ENCODE measurements around the gene TTYH1. TPM values are rescaled to one million over a fixed set of nuclear protein-coding genes. Genes with fewer than 3 reads are reported as not detected.

Gene TTYH1
- total and polyA plus RNA-seq, 2 experiments from 2014 or later = 1.1 TPM; not detected in 1

DNA sequence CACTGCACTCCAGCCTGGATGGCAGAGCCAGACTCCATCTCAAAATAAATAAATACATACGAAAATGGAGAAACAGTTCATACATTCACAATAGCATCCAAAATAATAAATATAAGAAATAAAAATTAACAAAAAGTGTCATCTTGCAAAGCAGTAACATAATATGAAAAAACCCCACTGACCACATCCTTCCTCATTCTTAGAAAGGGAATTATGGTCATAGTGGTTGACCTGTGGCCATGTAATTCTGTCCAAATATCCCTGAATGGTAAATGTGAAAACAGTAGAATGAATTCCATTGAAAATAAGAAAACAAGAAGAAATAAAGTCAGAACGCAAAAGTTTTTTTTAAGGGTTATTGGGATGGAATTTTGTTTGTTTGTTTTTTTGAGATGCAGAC is 64.8 kb downstream of the TTYH1 start:
- no peaks in the 10 kb centered on the region for H3K27me3 ChIP-seq
- no peak overlapping the region for H3K4me3 ChIP-seq
- no peaks in the 10 kb centered on the region for H3K9me3 ChIP-seq (ENCODE audit: low read depth)
- H3K27ac ChIP-seq = no peak overlapping the region
- no peak for DNase-seq (ENCODE audit: low read depth in 1 of 2, low spot score in 1 of 2)
- no peaks in the 10 kb centered on the region for H3K4me1 ChIP-seq (ENCODE audit: low read depth)
- H3K36me3 ChIP-seq = no peaks in the 10 kb centered on the region
- TF ChIP-seq, protein P1, sequence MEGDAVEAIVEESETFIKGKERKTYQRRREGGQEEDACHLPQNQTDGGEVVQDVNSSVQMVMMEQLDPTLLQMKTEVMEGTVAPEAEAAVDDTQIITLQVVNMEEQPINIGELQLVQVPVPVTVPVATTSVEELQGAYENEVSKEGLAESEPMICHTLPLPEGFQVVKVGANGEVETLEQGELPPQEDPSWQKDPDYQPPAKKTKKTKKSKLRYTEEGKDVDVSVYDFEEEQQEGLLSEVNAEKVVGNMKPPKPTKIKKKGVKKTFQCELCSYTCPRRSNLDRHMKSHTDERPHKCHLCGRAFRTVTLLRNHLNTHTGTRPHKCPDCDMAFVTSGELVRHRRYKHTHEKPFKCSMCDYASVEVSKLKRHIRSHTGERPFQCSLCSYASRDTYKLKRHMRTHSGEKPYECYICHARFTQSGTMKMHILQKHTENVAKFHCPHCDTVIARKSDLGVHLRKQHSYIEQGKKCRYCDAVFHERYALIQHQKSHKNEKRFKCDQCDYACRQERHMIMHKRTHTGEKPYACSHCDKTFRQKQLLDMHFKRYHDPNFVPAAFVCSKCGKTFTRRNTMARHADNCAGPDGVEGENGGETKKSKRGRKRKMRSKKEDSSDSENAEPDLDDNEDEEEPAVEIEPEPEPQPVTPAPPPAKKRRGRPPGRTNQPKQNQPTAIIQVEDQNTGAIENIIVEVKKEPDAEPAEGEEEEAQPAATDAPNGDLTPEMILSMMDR (IDR thresholded peaks at IDR 0.05; ENCODE audit: low read depth, low read length) = no peak

- TF ChIP-seq, protein P1 (IDR thresholded peaks at IDR 0.05; ENCODE audit: low read depth, low read length) = peak; percentile 73
- Histone ChIP-seq H3K36me3 (no peaks in the 10 kb centered on the region), H3K4me1 (ENCODE audit: low read depth) (no peaks in the 10 kb centered on the region), H3K4me3 (no peak overlapping the region), H3K9me3 (ENCODE audit: low read depth) (no peaks in the 10 kb centered on the region), H3K27ac (no peak overlapping the region), H3K27me3 (no peaks in the 10 kb centered on the region)
- peak; percentile 65 to 84 for DNase-seq (ENCODE audit: low read depth in 1 of 2, low spot score in 1 of 2)
Observed at GRCh38 chr19:54481326-54481930, 66.2 kb downstream of the TTYH1 start.

GRCh38 chr19:54482889-54483288 is 67.6 kb downstream of the TTYH1 start:
- H3K4me1 ChIP-seq (ENCODE audit: low read depth) = no peaks in the 10 kb centered on the region
- no peaks in the 10 kb centered on the region for H3K27me3 ChIP-seq
- H3K9me3 ChIP-seq (ENCODE audit: low read depth) = no peaks in the 10 kb centered on the region
- TF ChIP-seq, protein P1 (IDR thresholded peaks at IDR 0.05; ENCODE audit: low read depth, low read length) = no peak
- H3K36me3 ChIP-seq = no peaks in the 10 kb centered on the region
- no peak overlapping the region for H3K4me3 ChIP-seq
- H3K27ac ChIP-seq = no peak overlapping the region
- no peak for DNase-seq (ENCODE audit: low read depth in 1 of 2, low spot score in 1 of 2)

DNA sequence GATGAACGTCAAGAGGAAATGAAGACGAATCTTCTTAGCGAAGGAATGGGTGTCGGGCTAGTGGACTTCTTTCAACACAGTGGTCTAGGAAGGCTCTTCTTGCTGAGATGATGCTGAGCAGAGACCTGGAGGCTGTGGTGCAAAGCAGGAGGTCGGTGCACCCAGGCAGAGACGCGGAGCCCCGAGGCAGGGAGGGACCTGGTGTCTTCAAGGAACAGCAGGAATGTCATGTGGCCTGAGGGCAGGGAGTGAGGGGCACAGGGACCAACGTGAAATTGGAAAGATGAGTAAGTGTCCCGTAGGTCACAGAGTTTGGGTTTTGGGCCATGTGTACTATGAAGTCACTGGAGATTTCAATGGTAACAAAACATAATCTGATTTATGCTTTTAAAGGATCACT is 69.2 kb downstream of the TTYH1 start:
- Histone ChIP-seq H3K4me1 (ENCODE audit: low read depth) (no peaks in the 10 kb centered on the region), H3K36me3 (no peaks in the 10 kb centered on the region), H3K9me3 (ENCODE audit: low read depth) (no peaks in the 10 kb centered on the region), H3K27me3 (no peaks in the 10 kb centered on the region), H3K27ac (no peak overlapping the region), H3K4me3 (no peak overlapping the region)
- no peak for DNase-seq (ENCODE audit: low read depth in 1 of 2, low spot score in 1 of 2)
- TF ChIP-seq, protein P1 (IDR thresholded peaks at IDR 0.05; ENCODE audit: low read depth, low read length) = no peak

GRCh38 chr19:54485851-54486250 is 70.6 kb downstream of the TTYH1 start:
- Histone ChIP-seq H3K4me1 (ENCODE audit: low read depth) (no peaks in the 10 kb centered on the region), H3K27me3 (no peaks in the 10 kb centered on the region), H3K36me3 (no peaks in the 10 kb centered on the region), H3K27ac (no peak overlapping the region), H3K9me3 (ENCODE audit: low read depth) (no peaks in the 10 kb centered on the region), H3K4me3 (no peak overlapping the region)
- TF ChIP-seq, protein P1 (IDR thresholded peaks at IDR 0.05; ENCODE audit: low read depth, low read length) = no peak
- DNase-seq (ENCODE audit: low read depth in 1 of 2, low spot score in 1 of 2) = no peak

Other genes with a start within 250 kb of the TTYH1 start
- 0.74 and 1.2 TPM in 2 replicates for gene TMC4, start 242.3 kb upstream of the TTYH1 start, total RNA-seq
- gene TMC4, start 242.3 kb upstream of the TTYH1 start, polyA plus RNA-seq = 3.4 and 5.6 TPM in 2 replicates
- 131 and 134 TPM in 2 replicates for gene MBOAT7, start 225.9 kb upstream of the TTYH1 start, total RNA-seq
- 118 and 128 TPM in 2 replicates for gene MBOAT7, start 225.9 kb upstream of the TTYH1 start, polyA plus RNA-seq
- 113 and 130 TPM in 2 replicates for gene TSEN34, start 224.2 kb upstream of the TTYH1 start, total RNA-seq
- 114 and 129 TPM in 2 replicates for gene TSEN34, start 224.2 kb upstream of the TTYH1 start, polyA plus RNA-seq
- gene RPS9, start 214.6 kb upstream of the TTYH1 start, total RNA-seq = 1,874 and 2,216 TPM in 2 replicates
- gene RPS9, start 214.6 kb upstream of the TTYH1 start, polyA plus RNA-seq = 433 and 451 TPM in 2 replicates
- 0.27 and 0.49 TPM in 2 replicates for gene LILRB3, start 192.5 kb upstream of the TTYH1 start, total RNA-seq
- 0.84 and 0.98 TPM in 2 replicates for gene LILRB3, start 192.5 kb upstream of the TTYH1 start, polyA plus RNA-seq
- gene LILRA6, start 172.7 kb upstream of the TTYH1 start, total RNA-seq = 0.15 and 0.18 TPM in 2 replicates
- gene LILRA6, start 172.7 kb upstream of the TTYH1 start, polyA plus RNA-seq = 0.27 TPM in 1 of 2 replicates, not detected in the other
- not detected in 2 replicates for gene LILRB5, start 158.2 kb upstream of the TTYH1 start, total RNA-seq
- 0.04 TPM in 1 of 2 replicates, not detected in the other for gene LILRB5, start 158.2 kb upstream of the TTYH1 start, polyA plus RNA-seq
- gene LILRB2, start 134.4 kb upstream of the TTYH1 start, total RNA-seq = not detected in 2 replicates
- gene LILRB2, start 134.4 kb upstream of the TTYH1 start, polyA plus RNA-seq = not detected in 2 replicates
- gene LILRA5, start 102.3 kb upstream of the TTYH1 start, total RNA-seq = not detected in 2 replicates
- gene LILRA5, start 102.3 kb upstream of the TTYH1 start, polyA plus RNA-seq = not detected in 2 replicates
- gene LILRA4, start 76.3 kb upstream of the TTYH1 start, total RNA-seq = not detected in 2 replicates
- not detected in 2 replicates for gene LILRA4, start 76.3 kb upstream of the TTYH1 start, polyA plus RNA-seq
- not detected in 2 replicates for gene LAIR1, start 50.5 kb upstream of the TTYH1 start, total RNA-seq
- not detected in 2 replicates for gene LAIR1, start 50.5 kb upstream of the TTYH1 start, polyA plus RNA-seq
- 66.2 and 171 TPM in 2 replicates for gene LENG8, start 33.7 kb downstream of the TTYH1 start, total RNA-seq
- 78.4 and 92.8 TPM in 2 replicates for gene LENG8, start 33.7 kb downstream of the TTYH1 start, polyA plus RNA-seq
- gene LENG9, start 48.3 kb downstream of the TTYH1 start, total RNA-seq = 6.3 and 7.6 TPM in 2 replicates
- gene LENG9, start 48.3 kb downstream of the TTYH1 start, polyA plus RNA-seq = 0.77 TPM in 1 of 2 replicates, not detected in the other
- gene CDC42EP5, start 57.8 kb downstream of the TTYH1 start, total RNA-seq = 24.6 and 46.6 TPM in 2 replicates
- 28.2 and 42.4 TPM in 2 replicates for gene CDC42EP5, start 57.8 kb downstream of the TTYH1 start, polyA plus RNA-seq
- not detected in 2 replicates for gene LAIR2, start 87.4 kb downstream of the TTYH1 start, total RNA-seq
- not detected in 2 replicates for gene LAIR2, start 87.4 kb downstream of the TTYH1 start, polyA plus RNA-seq
- gene LILRA2, start 158.3 kb downstream of the TTYH1 start, total RNA-seq = not detected in 2 replicates
- not detected in 2 replicates for gene LILRA2, start 158.3 kb downstream of the TTYH1 start, polyA plus RNA-seq
- not detected in 2 replicates for gene LILRA1, start 178.2 kb downstream of the TTYH1 start, total RNA-seq
- not detected in 2 replicates for gene LILRA1, start 178.2 kb downstream of the TTYH1 start, polyA plus RNA-seq
- gene LILRB1, start 215.0 kb downstream of the TTYH1 start, total RNA-seq = not detected in 2 replicates
- not detected in 2 replicates for gene LILRB1, start 215.0 kb downstream of the TTYH1 start, polyA plus RNA-seq
- not detected in 2 replicates for gene LILRB4, start 247.5 kb downstream of the TTYH1 start, total RNA-seq
- not detected in 2 replicates for gene LILRB4, start 247.5 kb downstream of the TTYH1 start, polyA plus RNA-seq